Hindlimb muscle (tissue), 1 donor: Measurements from ENCODE around the gene STARD3NL. TPM values are rescaled to one million over a fixed set of nuclear protein-coding genes. Genes with fewer than 3 reads are reported as not detected.

ENCODE experiments used
- DNase-seq: peaks from one replicate; pipeline ENCODE4 v3.0.0-alpha.2; 2013
- polyA plus RNA-seq: library from polyadenylated mRNA; unstranded; fragments of 120-200 nt; gene quantifications from one replicate; pipeline ENCODE4 v1.2.1, GENCODE V29; 2013; ENCODE audit not compliant: insufficient read length

STARD3NL gene
- polyA plus RNA-seq, 1 donor: 28.3 TPM

GRCh38 chr7:38185395-38186307, 7.6 kb downstream of the STARD3NL start:
- DNase-seq: no peak

- no peak for DNase-seq
Observed at GRCh38 chr7:38186593-38187314, 8.7 kb downstream of the STARD3NL start.

DNA sequence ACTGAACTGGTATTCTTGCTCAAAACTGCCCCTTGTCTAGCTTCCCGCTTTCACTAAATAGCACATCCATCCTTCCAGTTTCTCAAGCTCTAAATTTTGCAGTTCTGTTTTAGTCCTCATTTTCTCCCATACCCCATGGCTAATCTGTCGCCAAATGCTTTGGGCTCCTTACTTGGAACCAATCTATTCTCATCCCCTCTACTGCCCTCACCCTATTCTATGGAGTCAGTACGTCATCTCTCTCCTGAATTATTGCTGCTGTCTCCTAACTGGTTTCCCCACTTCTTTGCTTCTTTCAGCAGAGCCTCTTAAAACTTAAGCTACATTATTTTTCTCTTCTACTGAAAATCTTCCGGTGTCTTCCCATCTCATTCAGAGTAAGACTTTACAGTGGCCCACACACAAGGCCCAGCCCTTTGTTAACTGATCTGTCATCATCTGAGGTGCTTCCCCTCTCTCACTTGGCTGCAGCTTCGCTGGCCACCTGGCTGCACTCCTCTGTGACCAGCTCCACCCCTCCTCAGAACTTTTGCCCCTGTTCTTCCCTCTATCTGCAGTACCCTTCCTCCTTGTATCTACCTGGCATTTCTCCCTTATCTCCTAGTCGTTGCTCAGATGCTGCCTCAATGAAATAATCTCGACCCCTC, 9.9 kb downstream of the STARD3NL start:
- no peak for DNase-seq

DNA sequence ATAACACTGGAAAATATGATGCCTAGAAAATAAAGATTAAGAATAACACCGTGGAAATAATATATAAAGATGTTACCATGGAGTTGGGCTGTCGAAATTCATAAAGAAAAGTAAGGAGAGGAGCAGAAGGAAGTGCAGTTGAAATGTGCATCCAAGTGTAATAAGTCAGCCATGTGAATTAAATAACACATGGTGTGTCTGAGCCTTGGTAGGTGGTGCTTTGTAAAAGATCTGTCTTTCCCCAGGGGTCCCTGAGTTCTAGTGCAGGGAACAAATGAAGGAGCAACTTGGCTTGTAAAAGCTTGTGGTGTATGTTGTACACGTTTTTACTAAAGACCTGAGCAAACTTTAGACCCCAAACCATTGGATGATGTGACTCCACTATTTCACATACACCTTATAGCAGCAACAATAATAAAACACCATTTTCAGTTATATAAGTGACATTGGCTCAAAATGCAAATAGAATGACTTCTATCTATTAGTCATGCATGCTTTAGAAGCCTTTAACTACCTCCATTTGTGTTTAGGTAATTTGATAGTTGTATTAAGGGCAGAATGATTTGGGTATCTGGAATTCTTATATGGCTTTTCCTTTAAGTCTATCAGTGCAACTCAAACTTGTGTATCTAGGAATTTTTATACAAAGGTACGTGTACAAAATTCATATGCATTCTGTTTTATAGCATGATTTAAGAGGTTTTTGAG, 11.3 kb downstream of the STARD3NL start:
- DNase-seq: no peak

GRCh38 chr7:38190011-38190410, 12.0 kb downstream of the STARD3NL start:
- no peak for DNase-seq

- no peak for DNase-seq
Observed at GRCh38 chr7:38191791-38192190, 13.7 kb downstream of the STARD3NL start.

- no peak for DNase-seq
Observed at GRCh38 chr7:38192327-38192726, 14.3 kb downstream of the STARD3NL start.

DNA sequence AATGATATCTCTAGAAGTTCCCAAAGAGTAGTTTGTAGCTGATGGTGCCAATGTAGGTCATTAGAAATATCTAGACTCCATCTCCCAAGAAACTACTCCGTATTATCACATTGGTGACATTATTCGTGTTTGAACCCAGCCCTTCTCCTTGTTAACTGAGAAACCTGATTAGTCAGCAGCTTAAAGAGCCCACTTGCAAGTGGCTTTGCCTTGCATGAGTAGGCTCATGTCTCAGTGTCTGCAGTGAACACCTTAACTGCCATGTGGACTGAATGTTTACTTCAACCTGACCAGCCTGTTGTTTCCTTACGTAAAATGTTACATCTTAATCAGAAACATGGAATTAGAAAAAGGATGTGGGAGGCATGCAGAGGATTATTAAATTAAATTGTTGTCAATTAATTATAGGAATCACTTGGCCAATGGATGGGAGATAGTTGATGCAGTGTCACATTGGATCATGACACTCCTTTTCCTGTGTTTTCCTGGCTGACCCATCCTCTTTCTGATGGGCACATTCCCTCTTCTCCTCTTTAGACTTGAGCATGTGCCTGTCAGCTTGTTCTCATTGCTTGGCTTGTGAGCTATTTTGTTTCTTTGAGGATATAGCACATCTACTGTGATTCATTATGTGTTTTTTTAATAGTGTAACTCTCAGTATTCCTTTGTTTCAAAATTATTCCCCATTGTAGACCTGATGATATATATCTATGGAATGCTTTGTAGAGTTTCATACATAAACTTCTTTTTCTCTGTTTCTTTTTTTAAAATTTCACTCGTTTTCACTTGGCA, 18.0 kb downstream of the STARD3NL start:
- DNase-seq: no peak

GRCh38 chr7:38198366-38198765, 20.3 kb downstream of the STARD3NL start:
- no peak for DNase-seq

- no peak for DNase-seq
Observed at GRCh38 chr7:38199154-38199553, 21.1 kb downstream of the STARD3NL start.

- DNase-seq: no peak
Observed at GRCh38 chr7:38199782-38200181, 21.7 kb downstream of the STARD3NL start.

DNA sequence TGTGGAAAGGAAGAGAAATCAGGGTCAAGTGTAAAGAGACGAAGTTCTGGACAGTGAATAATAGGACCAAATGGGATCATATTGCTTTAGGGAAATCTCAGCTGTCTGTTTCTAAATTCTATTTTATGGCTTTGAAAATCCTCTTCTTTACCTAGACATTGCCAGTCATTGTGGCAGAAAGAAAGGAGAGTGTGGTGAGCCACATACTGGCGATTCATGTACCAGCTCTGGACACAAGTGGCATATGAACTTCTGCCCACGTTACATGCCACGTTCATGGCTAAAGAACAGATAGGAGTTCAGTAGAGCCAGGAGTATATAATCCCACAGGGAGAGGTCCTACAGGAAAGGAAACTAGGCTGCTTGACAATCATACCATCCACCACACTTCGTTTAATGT, 28.0 kb downstream of the STARD3NL start:
- DNase-seq: no peak

DNA sequence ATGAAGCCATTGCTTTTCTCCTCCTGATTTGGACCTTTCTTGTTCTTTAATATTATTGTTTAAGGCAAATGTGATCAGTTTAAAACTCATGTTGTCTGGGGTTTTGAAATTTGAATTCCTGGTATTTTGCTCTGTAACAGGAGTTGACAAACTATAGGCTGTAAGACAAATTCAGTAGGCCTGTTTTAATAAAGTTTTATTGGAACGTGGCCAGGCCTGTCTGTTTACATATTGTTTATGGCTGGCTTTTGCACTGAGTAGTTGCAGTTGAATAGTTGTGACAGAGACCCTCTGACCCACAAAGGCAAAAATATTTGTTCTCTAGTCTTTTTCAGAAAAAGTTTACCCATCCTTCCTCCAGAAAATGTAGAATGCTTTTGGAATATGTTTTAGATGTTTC, 29.8 kb downstream of the STARD3NL start:
- no peak for DNase-seq

DNA sequence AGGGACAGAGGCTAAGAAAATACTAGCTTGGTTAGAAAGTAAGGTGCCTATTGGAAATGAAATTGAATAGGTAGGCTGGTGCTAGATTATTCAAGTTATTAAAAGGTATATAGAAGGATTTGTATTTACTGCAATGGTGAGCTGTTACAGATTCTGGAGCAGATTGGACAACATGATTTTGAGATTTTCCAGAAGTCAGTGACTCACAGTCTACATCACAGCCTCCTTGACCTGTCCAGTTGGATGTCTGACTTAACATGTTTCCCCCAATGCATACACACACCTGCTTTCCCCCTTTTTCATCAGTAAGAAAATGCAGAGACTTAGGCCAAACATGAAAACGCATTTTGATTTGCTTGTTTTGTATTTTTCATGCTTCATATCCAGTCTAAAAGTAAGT, 33.4 kb downstream of the STARD3NL start:
- no peak for DNase-seq

DNA sequence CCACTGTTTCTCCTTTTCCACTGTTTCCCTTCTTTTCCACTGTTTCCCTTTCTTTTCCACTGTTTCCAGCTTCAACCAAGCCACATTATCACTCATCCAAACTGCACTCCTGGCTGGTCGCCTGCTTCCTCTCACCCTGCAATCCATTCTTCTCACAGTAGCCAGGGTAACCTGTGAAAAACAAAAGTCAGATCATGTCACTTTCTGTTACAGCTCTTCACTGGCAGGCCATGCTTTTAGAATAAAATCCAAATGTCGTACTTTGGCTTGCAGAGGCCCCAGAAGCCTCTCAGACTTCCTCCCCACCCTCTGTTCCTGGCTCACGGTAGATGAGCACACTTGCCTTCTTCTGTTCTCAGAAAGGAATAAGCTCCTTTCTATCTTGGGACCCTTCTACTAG, 33.9 kb downstream of the STARD3NL start:
- DNase-seq: peak; percentile 57

DNA sequence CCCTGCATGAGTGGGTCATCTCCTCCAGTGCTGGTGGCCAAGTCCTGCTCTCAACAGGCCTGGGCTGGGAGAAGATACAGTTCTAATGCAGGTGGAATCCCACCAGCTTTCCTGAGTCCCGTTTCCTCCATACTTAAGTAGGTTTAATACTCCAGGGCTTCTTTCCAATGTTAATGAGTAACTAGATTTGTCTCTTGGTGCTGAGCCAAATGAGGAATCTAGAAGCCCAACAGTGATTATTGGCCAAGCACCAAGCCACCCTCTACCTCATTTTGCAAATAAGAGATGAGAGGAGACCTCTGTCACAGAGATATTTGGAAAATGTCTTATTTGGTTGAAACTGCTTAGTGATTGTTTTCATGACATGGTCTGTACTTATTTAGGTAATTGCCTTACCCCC, 37.1 kb downstream of the STARD3NL start:
- DNase-seq: no peak

- DNase-seq: peak; percentile 86
Observed at GRCh38 chr7:38215735-38216670, 38.0 kb downstream of the STARD3NL start.

- DNase-seq: no peak
Observed at GRCh38 chr7:38217672-38218071, 39.6 kb downstream of the STARD3NL start.

DNA sequence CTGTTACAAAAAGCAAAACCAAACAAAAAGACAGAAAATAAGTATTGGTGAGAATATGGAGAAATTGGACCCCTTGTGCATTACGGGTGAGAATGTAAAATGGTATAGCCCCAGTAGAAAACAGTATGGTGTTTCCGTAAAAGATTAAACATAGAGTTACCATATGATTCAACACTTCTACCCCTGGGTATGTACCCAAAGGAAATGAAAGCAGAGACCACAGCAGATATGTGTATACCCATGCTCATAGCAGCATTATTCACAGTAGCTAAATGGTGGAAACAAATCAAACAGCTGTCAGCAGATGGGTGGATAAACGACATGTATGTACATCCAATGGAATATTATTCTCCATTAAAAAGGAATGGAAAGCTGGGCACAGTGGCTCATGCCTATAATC, 42.4 kb downstream of the STARD3NL start:
- DNase-seq: no peak

DNA sequence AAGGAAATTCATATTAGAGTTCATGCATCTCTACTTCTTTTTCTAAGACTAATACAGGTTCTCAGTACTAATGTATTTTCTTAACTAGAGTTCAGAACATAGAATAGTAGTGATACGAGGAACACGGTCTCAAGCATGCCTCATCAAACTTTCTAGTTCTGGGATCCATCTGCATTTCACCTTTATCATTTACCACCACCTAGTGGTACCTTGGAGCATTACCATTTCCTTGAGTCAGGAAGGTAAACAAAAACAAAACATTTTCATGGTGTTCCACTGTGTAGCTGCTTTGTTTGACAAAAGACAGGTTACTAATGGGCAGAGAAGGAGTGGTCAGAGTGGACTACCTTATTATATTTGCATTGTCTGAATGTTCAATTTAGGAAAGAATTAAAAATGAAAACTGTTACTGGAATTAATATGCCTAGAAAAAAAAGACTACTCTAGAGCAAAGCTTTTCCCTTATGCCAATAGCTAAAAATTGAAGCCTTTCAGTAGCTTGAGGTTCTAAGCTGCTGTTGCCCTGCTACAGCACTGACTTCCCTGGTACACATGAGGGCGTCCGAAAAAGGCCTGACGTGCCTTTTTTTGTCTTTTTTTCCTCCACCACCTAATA, 44.5 kb downstream of the STARD3NL start:
- peak; percentile 58 for DNase-seq
